ENCODE measurements around the gene ZNF750.

DNA sequence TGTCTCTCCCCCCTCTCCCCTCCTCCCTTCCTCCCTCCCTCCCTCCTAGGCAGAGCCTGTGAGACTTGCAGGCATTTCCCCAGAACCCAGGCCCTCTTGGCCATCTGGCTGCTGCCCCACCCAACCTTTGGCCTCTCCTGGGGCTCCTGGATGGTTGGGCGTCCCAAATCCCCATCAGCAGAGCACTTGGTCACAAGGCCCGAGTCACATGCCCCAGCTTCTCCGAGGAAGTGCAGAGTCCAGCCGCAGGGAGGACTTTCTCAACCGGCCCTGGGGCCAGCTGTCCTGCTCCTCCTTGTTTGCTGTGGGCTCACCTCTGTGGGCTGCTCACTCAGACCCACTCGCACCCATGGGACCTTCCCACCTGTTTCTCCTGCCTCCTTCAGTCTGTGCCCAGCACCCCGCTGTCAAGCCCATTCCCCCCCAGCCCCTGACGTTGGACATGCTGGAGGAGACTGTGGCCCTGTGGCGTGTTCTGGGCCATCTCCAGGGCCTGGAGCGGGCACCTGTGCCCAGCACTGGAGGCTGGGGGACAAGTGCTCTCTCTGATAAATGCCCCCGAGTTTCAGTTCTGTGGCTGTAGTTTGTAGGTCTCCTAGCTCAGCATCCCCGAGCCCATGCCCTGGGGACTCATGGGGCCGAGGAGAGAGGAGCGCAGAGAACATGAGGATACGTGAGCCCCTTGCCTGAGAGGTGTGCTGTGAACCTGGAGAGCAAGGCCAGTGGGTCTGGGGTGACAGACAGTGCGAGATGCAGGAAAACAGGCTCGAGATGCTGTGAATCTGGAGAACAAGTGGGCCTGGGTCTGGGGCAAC lies 42.3 kb upstream of the ZNF750 start:
- TF ChIP-seq POLR2AphosphoS5 (IDR thresholded peaks at IDR 0.05; ENCODE audit: low read depth, low read length) (no peak), POLR2A (IDR thresholded peaks at IDR 0.05; ENCODE audit: low read depth, low read length) (no peak), POU2F2 (IDR thresholded peaks at IDR 0.05; ENCODE audit: low read depth, low read length) (no peak), TAF1 (IDR thresholded peaks at IDR 0.05; ENCODE audit: low read depth, low read length) (no peak), SPI1 (IDR thresholded peaks at IDR 0.05; ENCODE audit: low read depth, low read length) (no peak), PAX5 (IDR thresholded peaks at IDR 0.05; ENCODE audit: insufficient read depth, low read length, severe bottlenecking) (no peak)

All from GM12891 (cell line).